Stimulated activated CD8-positive, alpha-beta memory T cell treated with anti-CD3 and anti-CD28 coated beads, Interleukin-7, amount 100 ng/mL, for 48 hours (primary cell): ENCODE results near the gene AKAP6.

ENCODE experiments used
- DNase-seq, 2 donors: peaks; one replicate each; pipeline ENCODE4 v3.0.0-alpha.2; 2020; ENCODE audit warnings: low read depth in 1 of 2; ENCODE audit errors: extremely low read depth in 1 of 2

Gene AKAP6, protein sequence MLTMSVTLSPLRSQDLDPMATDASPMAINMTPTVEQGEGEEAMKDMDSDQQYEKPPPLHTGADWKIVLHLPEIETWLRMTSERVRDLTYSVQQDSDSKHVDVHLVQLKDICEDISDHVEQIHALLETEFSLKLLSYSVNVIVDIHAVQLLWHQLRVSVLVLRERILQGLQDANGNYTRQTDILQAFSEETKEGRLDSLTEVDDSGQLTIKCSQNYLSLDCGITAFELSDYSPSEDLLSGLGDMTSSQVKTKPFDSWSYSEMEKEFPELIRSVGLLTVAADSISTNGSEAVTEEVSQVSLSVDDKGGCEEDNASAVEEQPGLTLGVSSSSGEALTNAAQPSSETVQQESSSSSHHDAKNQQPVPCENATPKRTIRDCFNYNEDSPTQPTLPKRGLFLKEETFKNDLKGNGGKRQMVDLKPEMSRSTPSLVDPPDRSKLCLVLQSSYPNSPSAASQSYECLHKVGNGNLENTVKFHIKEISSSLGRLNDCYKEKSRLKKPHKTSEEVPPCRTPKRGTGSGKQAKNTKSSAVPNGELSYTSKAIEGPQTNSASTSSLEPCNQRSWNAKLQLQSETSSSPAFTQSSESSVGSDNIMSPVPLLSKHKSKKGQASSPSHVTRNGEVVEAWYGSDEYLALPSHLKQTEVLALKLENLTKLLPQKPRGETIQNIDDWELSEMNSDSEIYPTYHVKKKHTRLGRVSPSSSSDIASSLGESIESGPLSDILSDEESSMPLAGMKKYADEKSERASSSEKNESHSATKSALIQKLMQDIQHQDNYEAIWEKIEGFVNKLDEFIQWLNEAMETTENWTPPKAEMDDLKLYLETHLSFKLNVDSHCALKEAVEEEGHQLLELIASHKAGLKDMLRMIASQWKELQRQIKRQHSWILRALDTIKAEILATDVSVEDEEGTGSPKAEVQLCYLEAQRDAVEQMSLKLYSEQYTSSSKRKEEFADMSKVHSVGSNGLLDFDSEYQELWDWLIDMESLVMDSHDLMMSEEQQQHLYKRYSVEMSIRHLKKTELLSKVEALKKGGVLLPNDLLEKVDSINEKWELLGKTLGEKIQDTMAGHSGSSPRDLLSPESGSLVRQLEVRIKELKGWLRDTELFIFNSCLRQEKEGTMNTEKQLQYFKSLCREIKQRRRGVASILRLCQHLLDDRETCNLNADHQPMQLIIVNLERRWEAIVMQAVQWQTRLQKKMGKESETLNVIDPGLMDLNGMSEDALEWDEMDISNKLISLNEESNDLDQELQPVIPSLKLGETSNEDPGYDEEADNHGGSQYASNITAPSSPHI (N-terminal part only)

DNA sequence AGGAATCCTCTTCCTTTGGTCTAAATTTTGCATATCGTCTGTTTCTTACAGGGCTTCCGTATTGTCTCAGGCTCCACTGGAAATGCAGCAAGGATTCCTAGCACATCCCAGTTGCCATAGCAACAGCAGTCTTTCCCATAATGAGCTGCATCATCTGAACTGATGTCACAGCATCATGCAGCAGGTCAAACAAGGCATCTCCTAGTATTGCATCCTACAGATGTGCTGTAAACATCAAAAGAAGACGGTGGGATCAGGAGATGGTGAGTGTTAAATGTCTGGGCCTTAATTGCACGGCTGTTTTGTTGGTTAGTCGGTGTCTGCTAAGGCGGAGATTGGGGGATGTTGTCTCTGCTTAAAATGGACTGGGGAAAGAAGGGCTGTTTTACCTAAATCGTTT lies at the start of gene AKAP6:
TSS of gene AKAP6 (plus strand) at position 153 of the 400 bp plus-strand sequence. CDS start 104,196 bp downstream, outside the sequence.
- DNase-seq: no peak

DNA sequence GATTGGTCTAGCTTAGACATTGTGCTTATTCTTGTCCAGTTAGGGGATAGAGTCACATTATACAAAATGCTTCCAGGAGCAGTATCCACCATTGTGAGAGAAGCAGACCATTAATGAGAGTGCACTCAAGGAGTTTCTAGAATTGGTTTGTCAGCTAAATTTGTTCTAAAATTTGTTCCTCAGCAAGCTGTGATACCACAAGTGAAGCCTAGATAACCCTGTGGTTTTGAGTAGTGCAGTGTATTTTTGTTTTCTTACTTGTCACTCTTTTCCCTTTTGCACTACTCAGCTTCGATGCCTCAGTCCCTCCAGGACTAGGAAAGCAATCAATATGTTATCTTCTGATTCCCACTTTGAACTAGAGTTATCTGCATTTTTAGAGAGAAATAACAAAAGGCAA lies 42.5 kb upstream of the AKAP6 start:
- DNase-seq: no peak

DNA sequence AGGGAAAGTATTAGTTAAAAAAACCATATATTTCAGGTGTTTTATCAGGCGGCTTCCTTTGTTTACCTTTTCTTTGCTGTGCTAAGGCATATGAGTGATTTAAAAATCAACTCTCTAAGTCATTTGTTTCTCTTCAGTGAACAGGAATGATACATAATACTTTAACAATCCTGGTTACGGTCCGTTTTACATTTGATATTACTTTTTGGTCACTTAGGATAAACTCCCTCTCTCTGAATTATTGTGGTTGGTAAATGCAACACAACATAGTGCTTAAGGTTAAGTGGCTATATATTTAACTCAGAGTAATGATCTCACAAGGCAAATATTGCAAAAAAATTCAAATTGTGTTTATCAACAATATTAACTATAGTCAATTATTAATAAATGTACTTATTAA lies 32.7 kb upstream of the AKAP6 start:
- DNase-seq: no peak

DNA sequence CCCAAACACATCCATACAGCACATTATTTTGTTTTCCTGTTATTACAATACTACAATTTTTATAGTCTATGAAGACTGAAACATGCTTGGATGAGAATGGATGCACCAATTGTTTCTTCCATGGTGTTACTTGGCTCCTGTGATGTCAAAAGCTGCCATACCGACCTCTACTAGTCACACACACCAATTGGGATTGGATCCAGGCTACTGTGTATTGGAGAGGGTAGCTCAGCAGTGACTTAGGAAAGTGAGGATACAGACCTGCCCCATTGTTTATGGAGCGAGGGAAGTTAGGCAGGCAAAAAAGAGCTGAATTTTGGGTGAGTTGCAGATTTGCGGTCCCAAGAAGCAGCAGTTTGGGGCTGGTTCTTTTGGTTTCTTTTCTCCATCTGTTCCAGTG lies 30.8 kb upstream of the AKAP6 start:
- no peak for DNase-seq

DNA sequence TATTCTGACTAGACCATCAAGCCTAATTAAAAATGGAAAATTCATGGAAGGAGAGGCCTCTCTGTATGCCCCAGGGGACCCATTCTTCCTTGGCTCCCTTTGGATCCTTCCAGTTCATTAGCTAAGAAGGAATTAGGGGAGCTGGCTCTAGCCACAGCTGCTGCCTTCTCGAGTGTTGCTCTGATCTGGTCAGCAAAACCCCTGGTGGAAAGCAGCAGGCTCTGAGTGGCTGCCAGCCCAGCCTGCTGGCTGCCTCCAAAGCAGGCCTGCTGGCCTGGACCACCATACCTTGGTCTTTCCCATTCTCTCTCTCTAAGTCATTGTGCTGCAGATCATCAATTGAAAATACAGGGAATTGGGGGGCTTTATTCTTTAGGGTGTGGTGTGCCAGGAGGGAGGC lies 29.0 kb upstream of the AKAP6 start:
- no peak for DNase-seq

DNA sequence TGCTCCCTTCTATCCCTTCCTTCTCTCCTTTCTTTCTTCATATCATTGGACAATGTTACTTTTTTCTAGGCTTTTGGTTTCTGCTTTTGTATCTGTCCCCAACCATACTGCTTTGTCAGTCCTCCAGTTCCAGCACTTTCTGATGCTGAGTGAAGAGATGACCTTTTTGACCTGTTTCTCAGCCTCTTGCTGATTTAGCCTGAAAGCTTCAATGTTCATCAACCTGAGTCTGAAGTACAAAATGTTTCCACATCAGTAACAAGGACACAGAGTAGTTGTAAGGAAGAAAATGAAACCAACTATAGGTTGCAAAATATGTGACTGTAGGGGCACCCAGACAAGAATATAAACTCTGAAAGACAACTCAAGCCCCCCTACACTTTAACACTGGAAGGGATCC lies 25.2 kb upstream of the AKAP6 start:
- no peak for DNase-seq

DNA sequence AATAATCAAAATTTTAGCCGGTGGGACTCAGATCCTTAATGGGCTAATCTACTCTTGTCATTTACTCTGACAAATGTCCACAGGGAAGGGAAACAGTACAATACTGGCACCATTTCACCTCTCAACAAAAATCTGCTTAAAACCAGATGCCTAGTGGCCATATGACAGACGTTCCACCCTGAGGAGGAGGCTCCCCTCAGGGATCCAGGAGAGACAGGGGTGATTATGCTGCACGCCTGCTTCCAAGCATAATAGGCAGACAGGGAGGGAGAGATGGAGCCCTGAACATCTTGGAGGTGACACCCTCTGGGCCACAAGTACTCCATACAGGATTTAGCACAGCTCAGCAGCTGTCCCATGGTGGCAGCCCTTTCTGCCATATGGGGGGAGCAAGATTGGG lies 24.8 kb upstream of the AKAP6 start:
- DNase-seq: no peak

DNA sequence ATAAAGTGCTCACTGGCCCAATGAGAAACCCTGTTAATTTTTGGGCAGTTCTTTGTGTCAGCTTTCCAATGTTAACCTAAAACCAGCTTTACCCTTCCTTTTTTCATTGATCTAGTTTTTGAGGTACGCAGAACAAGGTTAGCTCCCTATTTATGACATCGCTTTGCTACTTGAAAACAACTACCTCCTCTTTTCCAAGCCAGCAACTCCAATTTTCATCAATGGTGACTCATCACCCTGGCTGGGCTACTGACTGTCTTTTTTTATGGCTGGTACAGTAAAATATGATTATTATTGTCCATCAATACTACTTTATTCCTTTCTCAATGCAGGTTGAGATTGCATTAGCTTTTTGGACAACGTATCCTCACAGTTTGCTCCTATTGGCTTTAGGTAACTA lies 22.5 kb upstream of the AKAP6 start:
- no peak for DNase-seq

DNA sequence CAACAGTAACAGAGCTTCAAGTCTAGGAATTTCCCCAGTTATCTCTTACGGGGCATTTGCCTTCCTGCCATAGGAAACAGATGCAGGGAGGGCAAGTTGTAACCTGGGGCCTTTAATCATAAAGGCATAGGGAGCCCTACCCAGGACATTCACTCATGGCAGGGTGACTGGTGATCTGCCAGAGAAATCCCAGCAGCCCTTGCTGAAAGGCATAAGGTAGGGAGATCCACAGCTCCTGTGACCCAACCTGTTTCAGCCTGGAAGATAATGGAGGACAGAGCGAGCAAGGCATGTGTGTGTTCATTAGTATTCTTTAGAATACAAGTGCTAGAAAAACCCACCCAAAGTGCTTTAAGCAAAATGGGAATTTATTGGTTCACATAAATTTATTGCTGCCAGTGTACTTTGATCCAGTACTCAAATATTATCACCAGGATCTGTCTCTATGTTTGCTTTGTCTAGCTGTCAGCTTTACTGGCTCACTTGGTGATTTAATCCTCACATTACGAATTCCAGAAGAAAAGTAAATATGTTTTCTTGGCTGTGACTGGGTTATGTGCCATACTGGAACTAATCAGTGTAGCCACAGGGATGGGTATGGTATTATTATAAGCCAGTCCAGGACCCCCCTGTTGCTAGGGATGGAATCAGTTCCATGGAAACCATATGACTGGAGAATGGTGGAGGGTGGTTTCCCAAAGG lies 21.1 kb upstream of the AKAP6 start:
- no peak for DNase-seq

DNA sequence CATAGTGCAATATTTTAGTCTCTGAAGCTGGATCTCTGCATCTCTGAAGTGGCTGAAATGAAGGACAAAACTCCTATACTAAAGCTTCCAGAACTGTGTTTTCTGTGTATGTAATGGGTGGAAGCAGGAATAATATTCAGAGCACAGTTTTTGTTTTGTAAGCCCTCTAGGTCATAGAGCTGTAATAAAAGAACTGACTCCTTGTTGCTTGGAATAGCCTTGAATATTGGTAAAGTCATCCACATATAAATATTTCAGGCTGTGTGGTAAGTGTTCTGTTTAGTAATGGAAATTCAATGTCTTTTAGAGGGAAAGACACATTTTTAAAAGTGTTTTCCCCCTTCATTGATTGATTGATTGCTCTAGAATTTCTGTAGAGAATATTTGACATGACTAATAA lies 18.2 kb upstream of the AKAP6 start:
- no peak for DNase-seq

DNA sequence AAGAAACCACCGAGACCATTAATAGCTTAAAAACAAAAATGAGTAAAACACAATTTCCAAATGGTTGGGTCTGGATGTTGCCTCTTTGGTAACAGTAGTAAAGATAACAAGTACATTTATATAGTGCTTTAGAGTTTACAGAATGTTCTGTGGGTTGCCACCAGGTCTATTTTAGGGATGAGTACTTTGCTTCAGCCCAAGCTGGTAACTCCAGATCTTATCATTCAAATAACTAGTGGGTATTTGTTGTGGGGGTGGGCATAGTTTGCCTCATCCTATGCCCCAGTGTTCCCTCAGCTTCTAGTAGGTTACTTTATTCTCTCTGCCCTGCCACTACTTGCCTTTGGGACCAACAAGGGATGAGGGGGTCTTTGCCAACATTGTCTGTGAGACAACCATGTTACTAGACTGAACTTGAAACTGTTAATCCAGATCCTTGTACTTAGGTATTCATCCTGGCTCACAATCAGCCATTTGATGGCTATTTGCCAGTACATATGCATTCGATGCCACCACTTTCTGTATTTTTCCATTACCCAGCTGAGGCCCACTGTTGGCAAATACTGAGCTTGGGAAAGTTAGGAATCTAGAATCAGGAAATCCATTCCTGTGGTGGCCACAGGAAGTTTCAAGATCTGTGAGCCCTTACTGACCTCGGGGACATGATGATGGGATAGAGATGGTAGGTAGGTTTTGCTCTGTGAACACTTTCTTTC lies 17.6 kb upstream of the AKAP6 start:
- no peak for DNase-seq

DNA sequence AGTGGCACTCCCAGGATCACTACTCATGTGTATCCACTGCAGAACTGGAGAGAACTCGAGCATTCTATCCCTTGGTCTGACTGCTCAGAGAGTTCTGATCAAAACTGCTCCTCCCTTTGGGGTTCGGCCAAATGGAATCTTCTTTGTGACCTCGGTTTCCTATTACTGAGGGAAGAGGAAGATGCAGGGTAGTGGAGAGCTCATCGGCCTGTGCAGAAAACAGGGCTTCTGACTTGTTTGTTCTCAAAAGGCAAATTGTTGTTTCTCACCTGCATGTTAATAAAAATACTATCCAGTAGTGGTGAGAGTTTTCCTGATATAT lies 17.1 kb upstream of the AKAP6 start:
- DNase-seq: no peak

DNA sequence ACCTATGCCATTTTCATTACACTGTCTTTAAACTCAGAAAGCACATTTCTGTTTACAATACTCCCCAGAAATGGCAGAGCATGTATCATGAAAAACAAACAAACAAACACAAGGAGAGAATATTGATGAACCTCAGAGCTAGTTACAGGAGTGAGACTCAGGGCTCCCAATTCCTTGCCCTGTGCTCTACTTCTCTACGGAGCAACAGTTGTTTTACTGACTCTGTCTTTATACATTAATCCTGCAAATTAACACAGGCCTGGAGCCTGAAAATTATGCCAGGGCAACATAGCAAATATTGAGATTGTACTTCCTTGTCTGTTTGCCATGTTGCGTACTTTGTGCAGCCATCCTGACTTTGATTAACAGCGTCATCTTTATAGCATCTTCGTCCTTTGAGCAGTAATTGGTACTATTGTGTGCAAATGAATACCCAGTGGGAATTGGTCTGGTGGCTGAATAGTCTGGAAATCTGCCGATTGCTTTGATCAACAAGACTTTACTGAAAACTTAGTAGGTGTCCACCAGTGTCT lies 15.2 kb upstream of the AKAP6 start:
- no peak for DNase-seq

DNA sequence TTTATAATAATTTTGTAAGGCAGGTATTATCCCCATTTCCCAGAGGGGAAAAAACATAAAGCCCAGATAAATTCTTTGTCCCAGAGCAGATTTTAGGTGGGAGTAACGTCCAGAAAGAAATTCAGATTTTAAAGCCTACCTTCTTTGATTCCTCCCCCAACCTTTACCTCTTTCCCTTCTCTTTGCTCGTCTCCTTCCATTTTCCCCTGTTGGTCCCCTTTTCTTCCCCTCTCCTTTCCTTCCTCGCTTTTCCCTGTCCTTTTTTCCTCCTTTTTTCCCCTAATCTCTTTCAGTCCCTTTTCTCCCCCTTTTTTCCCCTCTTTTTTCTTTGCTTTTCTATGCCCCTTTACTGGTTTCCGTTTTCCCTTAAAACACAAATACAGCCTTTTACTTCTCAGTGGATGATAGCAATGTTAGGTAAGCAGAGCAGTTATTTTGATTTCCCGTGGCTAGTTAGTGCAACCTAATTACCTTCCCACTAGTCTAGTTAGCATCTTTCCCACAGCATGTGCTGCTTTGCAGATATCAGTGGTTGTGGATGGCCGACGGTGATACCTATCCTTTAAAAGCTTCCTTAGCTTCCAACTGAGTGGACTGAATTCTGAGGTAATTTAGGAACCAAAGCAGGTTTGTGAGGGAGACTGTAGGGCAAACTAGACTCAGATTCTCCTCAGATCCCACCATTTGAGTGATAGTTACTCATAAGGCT lies 10.9 kb upstream of the AKAP6 start:
- DNase-seq: no peak

DNA sequence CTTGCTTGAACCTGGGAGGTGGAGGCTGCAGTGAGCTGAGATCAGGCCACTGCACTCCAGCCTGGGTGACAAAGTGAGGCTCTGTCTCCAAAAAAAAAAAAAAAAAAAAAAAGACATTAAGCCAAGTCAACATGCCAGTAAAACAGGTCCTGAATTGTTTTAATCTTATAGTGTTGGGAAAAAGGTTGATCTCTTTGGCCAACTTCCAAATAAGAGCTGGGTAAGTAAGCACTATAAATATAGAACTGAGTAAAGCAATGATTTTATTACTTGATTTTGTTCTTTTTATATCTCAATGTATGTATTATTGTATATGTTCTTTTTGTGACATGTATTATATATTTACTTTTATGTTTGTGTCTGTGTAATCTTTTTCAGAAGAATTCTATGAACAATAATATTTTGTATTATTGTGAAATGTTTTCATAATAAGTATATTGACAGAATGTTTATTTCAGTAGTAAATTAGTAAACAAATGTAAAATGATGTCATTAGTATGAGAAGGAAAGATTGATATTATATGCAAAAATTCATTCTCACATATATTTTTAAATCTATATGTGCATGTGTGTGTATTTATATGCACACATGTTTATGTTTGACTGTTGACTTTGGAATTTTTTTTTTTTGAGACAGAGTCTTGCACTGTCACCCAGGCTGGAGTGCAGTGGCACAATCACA lies 9.6 kb upstream of the AKAP6 start:
- no peak for DNase-seq

DNA sequence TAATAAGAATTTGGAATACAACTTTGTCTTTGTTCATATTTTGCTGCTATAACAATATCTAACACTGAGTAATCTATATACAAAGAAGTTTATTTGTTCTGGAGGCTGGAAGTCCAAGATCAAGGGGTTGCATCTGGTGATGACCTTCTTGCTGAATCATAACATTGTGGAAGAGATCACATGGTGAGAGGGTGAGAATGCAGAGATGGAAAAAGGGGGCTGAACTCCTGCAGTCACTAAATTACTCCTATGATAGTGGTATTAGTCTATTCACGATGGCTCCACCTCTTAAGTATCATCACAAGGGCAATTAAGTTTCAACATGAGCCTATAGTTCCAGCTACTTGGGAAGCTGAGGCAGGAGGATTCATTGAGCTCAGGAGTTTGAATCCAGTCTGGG lies 4.5 kb upstream of the AKAP6 start:
- no peak for DNase-seq

DNA sequence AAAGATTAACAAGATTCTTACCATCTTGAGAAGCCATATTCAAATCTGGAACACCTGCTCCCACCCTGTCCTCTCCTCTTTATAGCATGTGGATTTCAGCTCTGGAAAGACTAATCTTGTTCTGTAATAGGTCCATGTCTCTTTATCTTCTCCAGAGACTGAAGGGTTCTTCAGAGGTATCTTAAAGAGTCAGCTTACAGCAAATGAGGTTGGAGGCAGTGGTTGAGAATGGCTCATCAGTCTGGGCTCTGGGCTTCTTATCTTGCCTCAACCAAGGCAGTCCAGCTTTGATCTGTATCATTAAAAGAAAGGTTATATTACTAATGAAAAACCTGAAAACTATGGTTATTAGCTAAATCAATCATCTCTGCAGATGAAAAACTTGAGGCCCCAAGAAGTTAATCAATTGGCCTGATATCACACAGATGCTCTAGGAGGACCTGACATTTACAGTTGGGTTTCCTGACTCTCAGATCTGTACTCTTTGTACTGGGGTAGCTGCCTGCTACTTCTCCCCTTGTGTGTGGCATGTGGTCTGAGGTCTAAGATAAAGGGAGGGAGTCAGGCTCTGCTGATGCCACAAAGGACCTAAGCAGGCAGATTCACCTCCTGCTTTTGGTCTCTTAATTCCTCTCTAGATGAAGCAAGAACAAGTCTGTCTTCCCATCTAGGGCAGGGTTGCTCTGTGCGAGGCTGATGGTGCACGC lies 1.7 kb upstream of the AKAP6 start:
- DNase-seq: no peak

DNA sequence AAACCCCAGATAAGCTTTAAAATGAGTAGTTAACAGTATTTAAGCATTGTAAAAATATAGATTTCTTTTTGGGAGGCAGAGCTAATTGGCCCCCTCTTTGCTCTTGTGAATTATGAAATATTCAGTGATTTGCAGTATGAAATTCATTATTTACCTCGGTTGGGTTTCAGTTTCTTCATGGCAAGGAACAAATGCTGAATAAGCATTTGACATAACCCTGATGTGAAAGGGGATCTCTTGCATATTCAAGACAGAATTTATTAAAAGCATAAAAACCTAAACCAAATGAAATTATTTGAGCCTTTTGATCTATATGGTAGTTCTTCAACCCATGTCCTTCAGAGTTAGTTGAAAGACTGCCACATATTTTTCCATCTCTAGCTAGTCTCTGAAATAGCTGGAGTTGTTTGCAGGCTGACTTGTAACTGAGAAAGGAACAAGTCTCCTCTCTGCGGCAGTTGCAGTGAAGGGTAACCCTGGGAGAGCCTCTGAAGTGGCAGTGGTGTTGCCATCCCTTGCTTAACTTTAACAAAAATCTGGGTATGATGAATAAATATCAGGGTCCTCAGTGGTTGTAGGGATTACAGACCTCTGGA lies 690 bp downstream of the AKAP6 start:
- DNase-seq: no peak
